ENCODE data around the gene SKOR1.

DNA sequence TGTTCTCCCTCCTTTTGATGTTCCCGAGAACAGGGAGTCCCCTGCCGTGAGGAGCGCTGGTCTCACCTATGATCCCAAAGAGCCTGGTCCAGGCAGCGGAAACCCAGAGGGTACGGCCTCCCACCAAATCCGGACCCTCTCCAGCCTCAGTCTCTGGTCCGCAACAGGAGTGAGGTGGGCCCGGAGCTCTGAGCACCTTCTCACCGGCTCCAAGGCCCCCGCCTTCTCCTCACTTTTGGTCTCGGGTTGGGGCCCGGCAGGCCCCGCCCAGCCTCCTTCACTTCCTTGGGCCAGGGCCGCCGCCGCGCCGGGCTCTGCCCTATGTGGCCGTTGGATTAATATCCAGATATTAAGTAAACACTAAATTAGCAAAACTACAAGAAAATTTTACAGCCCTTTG is 5.7 kb upstream of the SKOR1 start:
- TF ChIP-seq CTCF (conservative IDR thresholded peaks at IDR 0.05 in 1 of 2, IDR thresholded peaks at IDR 0.05 in 1 of 2; ENCODE audit: low read depth in 1 of 2, low read length in 2 of 2), result no peak
- peak; percentile 23 for TF ChIP-seq EZH2 (IDR thresholded peaks at IDR 0.05; ENCODE audit: low read length, missing control alignments)

Data from fibroblast of lung (primary cell).